ENCODE measurements around the gene RGS19. TPM values are rescaled to one million over a fixed set of nuclear protein-coding genes. Genes with fewer than 3 reads are reported as not detected.
"Not testable (repeated sequence)": the region's sequence is repeated elsewhere in the genome, so short reads cannot be mapped to it uniquely, and the experiment has no call there.

Gene RGS19
- polyA plus RNA-seq (ENCODE audit: insufficient read length in 3 of 3): 1 to 10 TPM; 3.8 to 5.4 (median 4.8) TPM

DNA sequence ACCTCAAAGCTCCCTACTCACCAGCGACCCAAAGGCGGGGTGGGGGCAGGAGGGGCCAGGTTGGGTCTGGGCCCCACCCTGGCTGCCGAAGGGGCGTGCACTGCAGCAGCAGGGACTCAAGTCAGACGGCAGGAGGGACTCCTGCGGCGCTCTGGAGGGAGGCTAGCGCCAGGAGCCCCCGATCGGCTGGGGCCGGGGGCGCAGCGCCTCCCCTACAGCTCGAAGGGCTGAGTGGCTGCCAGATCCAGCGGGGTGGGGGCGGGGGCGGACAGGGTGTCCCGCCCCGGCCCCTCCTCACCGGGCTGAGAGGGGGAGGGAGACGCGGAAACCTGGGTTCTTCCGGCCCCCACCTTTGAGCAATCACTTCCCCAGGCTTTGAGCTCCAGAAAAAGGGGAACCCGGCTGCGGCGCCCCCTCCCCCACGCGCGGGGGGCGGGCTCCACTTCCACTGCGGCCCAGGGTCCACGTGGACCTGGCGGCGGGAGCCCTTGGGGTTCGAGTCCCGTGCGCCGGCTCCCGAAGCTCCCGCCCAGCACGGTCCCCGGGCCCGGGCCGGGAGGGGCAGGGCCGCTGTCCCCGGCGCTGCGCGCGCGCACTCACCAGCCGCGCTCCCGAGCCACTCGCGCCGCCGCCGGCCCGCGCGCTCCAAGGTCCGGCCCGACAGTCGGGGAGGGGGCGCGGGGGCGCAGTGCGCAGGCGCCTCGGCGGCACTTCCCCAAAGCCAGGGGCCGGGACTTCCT is at the start of gene RGS19:
TSS of gene RGS19 (minus strand) at position 246 of the 740 bp plus-strand sequence. CDS start 2,632 bp downstream, outside the sequence.
- no peak for DNase-seq (ENCODE audit: low read depth in 3 of 3, low spot score in 2 of 3)

GRCh38 chr20:64123517-64123916 is 44.2 kb upstream of the RGS19 start:
- not testable (repeated sequence) for DNase-seq (ENCODE audit: low read depth in 3 of 3, low spot score in 2 of 3)

GRCh38 chr20:64122927-64123326 is 43.6 kb upstream of the RGS19 start:
- DNase-seq (ENCODE audit: low read depth in 3 of 3, low spot score in 2 of 3): not testable (repeated sequence)

- DNase-seq (ENCODE audit: low read depth in 3 of 3, low spot score in 2 of 3): no peak
Observed at GRCh38 chr20:64121586-64121985, 42.3 kb upstream of the RGS19 start.

DNA sequence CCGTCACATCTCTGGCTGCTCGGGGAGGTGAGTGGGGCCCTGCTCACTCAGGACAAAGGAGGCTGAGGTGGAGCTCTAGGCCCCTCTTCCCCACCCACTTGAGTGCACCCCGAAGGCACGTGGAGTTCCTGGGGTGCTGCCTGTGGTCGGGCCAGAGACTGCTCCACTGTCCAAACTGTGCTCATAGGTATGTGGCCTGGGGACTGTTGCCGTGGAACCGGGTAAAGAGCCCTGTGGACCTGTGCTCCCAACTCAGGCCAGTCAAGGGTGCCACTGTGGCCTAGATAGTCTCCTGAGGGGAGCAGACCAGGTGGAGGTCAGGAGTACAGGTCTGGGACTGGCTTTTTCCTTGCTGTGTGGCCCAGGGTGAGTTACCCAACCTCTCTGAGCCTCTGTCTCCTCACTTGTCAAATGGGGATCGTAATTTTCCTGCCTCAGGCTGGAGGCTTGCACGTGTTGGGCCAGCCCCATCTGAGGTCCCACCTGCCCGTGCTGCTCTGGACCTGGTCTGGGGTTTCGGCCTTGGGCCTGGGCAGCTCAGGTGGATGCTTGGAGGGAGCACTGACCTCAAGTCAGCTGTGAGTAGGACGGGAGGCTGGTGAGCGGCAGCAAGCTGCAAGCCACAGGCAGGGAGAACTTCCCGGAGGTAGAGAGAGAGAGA is 40.5 kb upstream of the RGS19 start:
- no peak for DNase-seq (ENCODE audit: low read depth in 3 of 3, low spot score in 2 of 3)

DNA sequence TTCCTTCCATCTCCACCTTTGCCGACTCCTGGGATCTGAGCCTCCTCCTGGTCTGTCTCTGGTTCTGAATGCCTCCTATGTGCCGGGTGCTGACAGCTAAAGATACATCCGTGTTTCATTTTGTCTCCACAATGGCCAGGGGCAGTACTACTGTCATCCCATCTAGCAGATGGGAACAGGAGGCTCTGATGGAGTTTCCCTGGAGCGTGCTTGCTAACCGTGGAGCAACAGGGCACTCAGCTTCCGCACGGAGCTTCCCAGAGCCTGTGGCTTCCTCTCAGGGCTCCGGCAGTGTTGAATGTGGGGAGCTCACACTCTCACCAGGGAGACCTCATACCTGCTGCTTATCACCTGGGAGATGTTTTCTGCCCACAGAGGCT is 40.0 kb upstream of the RGS19 start:
- DNase-seq (ENCODE audit: low read depth in 3 of 3, low spot score in 2 of 3): no peak

GRCh38 chr20:64117432-64117777 is 38.1 kb upstream of the RGS19 start:
- DNase-seq (ENCODE audit: low read depth in 3 of 3, low spot score in 2 of 3): not testable (repeated sequence)

- DNase-seq (ENCODE audit: low read depth in 3 of 3, low spot score in 2 of 3): no peak
Observed at GRCh38 chr20:64116541-64117431, 37.5 kb upstream of the RGS19 start.

GRCh38 chr20:64116016-64116415 is 36.7 kb upstream of the RGS19 start:
- no peak for DNase-seq (ENCODE audit: low read depth in 3 of 3, low spot score in 2 of 3)

DNA sequence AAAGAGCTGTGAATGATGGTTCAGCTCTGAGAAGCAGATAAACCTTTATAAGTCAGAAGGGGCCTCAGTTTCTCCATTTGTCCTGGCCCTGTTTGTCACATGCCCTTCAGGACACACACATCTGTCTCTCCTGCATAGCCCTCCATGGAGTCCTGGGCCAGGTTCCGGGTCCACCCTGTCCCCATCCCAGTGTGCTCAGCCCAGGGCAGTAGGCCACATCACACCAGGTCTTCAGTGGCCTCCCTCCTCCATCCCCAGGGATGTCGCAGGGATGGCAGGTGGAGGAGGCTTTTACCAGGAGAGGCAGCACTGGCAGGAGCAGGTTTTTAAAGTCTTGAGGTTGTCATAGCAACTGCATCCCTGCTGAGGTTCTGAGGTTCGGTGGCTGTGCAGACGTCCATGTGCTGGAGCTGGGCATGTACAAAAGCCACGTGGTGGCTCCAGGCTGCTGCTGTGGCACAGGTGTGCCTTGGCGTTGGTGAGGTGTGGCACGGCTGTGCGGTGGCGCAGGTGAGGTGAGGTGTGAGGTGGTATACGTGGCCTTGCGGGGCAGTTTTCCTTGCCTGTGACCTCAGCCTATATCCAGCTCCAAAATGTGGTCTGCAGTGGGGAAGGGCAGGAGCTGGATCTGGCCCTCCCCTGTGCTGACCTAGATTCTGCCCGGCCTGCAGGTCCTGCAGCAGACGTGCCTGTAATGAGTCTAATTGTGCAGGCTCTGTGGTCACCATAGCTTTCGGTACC is 36.0 kb upstream of the RGS19 start:
- DNase-seq (ENCODE audit: low read depth in 3 of 3, low spot score in 2 of 3): no peak

DNA sequence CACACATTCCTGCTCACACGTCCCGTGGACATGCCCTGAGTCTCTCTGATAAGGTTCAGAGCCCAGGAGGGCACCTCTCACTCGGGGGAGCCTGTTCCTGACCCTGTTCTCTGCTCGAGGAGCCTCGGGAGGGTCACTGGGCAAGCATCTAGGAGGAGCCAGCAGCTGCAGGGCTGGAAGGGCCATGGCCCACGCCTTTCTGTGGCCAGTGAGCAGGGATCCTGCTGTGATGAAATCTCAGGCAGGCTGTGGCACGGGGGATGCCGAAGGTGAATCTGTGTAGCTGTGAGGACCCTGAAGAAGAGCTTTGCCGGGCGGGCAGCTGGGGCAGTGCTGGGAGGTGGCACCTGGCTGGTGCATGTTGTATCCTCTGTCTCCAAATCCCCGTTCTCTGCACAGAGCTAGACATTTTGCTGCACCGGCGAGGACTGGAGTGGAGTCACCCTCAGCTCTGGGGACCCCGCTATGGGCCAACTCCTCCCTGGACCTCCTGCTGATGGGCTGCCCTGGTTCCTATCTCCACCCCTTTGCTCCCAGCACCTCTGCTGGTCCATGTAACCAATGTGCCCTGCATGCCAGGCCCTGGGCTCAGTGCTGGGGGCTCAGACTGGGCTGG is 35.1 kb upstream of the RGS19 start:
- DNase-seq (ENCODE audit: low read depth in 3 of 3, low spot score in 2 of 3): no peak

GRCh38 chr20:64113796-64114355 is 34.6 kb upstream of the RGS19 start:
- DNase-seq (ENCODE audit: low read depth in 3 of 3, low spot score in 2 of 3): no peak

GRCh38 chr20:64113444-64113775 is 34.1 kb upstream of the RGS19 start:
- no peak for DNase-seq (ENCODE audit: low read depth in 3 of 3, low spot score in 2 of 3)

- DNase-seq (ENCODE audit: low read depth in 3 of 3, low spot score in 2 of 3): no peak
Observed at GRCh38 chr20:64112691-64113443, 33.5 kb upstream of the RGS19 start.

DNA sequence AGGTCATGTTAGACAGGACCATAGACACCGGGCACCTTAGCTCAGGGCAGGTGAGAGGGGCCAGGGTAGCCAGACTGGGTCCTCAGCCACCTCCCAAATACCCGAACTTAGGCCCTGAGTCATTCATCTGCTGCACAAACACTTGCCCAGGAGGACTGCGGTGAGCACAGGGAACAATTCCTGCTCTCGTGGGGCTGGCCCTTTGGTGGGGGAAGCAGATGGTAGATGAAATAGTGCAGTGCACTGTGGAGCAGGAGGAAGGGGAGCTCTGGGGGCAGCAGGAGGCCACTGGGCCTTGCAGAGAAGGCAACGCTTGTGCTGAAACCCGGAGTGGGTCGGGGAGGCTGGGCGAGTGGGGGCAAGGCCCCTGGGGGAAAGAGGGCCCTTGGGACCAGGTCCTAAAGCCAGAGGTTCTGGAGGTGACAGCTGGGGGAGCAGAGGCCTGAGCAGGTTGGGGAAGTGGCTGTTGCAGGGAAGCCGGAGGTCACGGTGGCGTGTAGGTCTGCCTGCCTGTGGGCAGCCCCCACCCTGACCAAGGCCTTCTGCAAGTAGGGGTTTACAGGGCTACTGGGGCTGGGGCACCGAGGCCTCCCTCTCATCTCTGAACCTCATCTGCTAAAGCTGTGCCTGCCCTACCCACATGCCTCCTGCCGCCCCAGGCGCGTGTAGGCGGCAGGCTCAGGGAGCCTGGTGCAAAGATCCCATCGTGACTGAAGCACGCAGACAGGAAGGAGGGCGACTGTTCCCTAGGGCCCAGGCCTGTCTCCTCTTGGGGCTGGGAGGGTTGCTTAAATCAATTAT is 32.7 kb upstream of the RGS19 start:
- DNase-seq (ENCODE audit: low read depth in 3 of 3, low spot score in 2 of 3): no peak

- no peak for DNase-seq (ENCODE audit: low read depth in 3 of 3, low spot score in 2 of 3)
Observed at GRCh38 chr20:64110411-64111068, 31.2 kb upstream of the RGS19 start.

DNA sequence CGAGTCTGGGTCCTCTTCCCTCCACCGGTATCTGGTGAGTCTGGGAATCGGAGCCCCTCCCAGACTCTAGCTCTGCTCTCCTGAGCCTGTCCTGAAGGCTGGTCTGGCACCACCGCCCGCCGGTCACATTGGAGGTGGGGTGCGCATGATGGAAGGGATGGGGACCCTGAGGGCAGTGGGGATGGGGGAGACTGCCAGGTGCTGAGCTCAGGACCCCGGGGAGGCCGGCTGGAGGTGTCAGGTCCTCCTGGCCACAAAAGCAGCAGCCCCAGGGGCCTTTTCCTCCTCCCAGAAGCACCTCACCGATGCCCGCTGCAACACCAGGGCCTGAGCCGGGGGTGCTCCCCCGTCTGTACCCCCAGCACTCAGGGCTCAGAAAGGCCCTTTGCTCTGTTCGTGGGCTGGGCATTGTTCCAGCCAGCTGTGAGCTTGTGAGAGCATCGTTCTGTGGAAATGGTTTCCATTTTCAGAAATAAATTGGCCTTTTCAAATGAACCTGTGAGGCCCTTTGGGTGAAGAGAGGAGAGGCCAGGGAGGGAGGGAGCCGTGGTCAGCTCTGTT is 30.6 kb upstream of the RGS19 start:
- DNase-seq (ENCODE audit: low read depth in 3 of 3, low spot score in 2 of 3): no peak
